PC-3 (cell line): Measurements from ENCODE around the gene PTCD2. TPM values are rescaled to one million over a fixed set of nuclear protein-coding genes. Genes with fewer than 3 reads are reported as not detected.

ENCODE experiments used
- ATAC-seq: fragments of 200-7000 bp; cut with Tn5 transposase; 2 replicates; pipeline ENCODE4 v1.9.1; 2020; ENCODE audit warnings: mild to moderate bottlenecking, moderate library complexity
- BruUV-seq: library from RNA; stranded (reverse); fragments of 400-500 nt; replicated peaks from 2 replicates; lab custom pipeline; 2021; lab: Mats Ljungman, UMichigan
- CTCF ChIA-PET: fragments of 300-600 bp; sonication (Branson Sonifier 250); formaldehyde crosslinking; loops from one replicate; lab custom pipeline; 2022; ENCODE audit warnings: antibody characterized with exemption; lab: Charles Lee
- POLR2A ChIA-PET: fragments of 300-600 bp; sonication (Branson Sonifier 250); formaldehyde crosslinking; loops from one replicate; lab custom pipeline; 2022; ENCODE audit warnings: antibody characterized with exemption; ENCODE audit not compliant: unreplicated experiment; lab: Charles Lee
- DNase-seq: peaks from one replicate; pipeline ENCODE4 v3.0.0-alpha.2; 2015
- H2AFZ ChIP-seq: fragments of 300-600 bp; sonication (generic); 2 replicates; pipeline ENCODE4 v1.6.0; 2016; ENCODE audit warnings: antibody characterized with exemption, low read length
- H3F3A ChIP-seq: fragments of 300-600 bp; sonication (generic); one replicate; pipeline ENCODE4 v1.6.0; 2017; ENCODE audit warnings: antibody characterized with exemption, low read length, control low read depth, mild to moderate bottlenecking; ENCODE audit not compliant: unreplicated experiment
- H3K27ac ChIP-seq: fragments of 300-600 bp; sonication (generic); 2 replicates; pipeline ENCODE4 v1.5.1; 2016; ENCODE audit warnings: mild to moderate bottlenecking, low read length
- H3K27me3 ChIP-seq: fragments of 300-600 bp; sonication (generic); 2 replicates; pipeline ENCODE4 v1.6.1; 2016; ENCODE audit warnings: low read length, mixed read lengths
- H3K36me3 ChIP-seq: fragments of 300-600 bp; sonication (generic); 2 replicates; pipeline ENCODE4 v1.6.1; 2016; ENCODE audit warnings: low read depth, mixed run types, low read length, mixed read lengths
- H3K4me1 ChIP-seq: fragments of 300-600 bp; sonication (generic); 2 replicates; pipeline ENCODE4 v1.5.1; 2016; ENCODE audit warnings: low read length; ENCODE audit not compliant: insufficient read depth
- H3K4me2 ChIP-seq: fragments of 300-600 bp; sonication (generic); 2 replicates; pipeline ENCODE4 v1.6.0; 2016; ENCODE audit warnings: low read length
- H3K4me3 ChIP-seq: fragments of 300-600 bp; sonication (generic); 2 replicates; pipeline ENCODE4 v1.5.1; 2016; ENCODE audit warnings: mild to moderate bottlenecking, low read length, mixed read lengths
- H3K79me2 ChIP-seq: fragments of 300-600 bp; sonication (generic); 2 replicates; pipeline ENCODE4 v1.6.1; 2017; ENCODE audit warnings: low read length, mixed read lengths
- H3K9ac ChIP-seq: fragments of 300-600 bp; sonication (generic); 2 replicates; pipeline ENCODE4 v1.6.0; 2016; ENCODE audit warnings: mild to moderate bottlenecking, low read length
- H3K9me2 ChIP-seq: fragments of 300-600 bp; sonication (generic); replicated peaks from 2 replicates; pipeline ENCODE4 v1.6.1; 2016; ENCODE audit warnings: mixed run types, low read length, mixed read lengths
- H3K9me3 ChIP-seq: fragments of 300-600 bp; sonication (generic); 2 replicates; pipeline ENCODE4 v1.6.1; 2016; ENCODE audit warnings: low read length, mixed read lengths
- H4K20me1 ChIP-seq: fragments of 300-600 bp; sonication (generic); 2 replicates; pipeline ENCODE4 v1.6.1; 2016; ENCODE audit warnings: low read length, mixed read lengths
- CTCF ChIP-seq: fragments of 300-600 bp; sonication (generic); conservative IDR thresholded peaks from 2 replicates; pipeline ENCODE4 v1.5.1; 2017; ENCODE audit warnings: antibody characterized with exemption, low read depth, mild to moderate bottlenecking, low read length
- EZH2 ChIP-seq: fragments of 300-600 bp; sonication (generic); IDR thresholded peaks from one replicate; pipeline ENCODE4 v1.6.1; 2017; ENCODE audit warnings: antibody characterized with exemption, mild to moderate bottlenecking, low read length; ENCODE audit not compliant: unreplicated experiment
- EZH2phosphoT487 ChIP-seq: fragments of 300-600 bp; sonication (generic); IDR thresholded peaks from 2 replicates; pipeline ENCODE4 v1.6.1; 2018; ENCODE audit warnings: mild to moderate bottlenecking, antibody characterized with exemption, low read length, borderline replicate concordance
- intact Hi-C: fragments of 100-400 bp; cut with micrococcal nuclease; formaldehyde crosslinking; loops from 2 replicates; pipeline ENCODE4 v1.9.0; 2023
- total RNA-seq: library from RNA; depleted of rRNA; stranded (reverse); fragments of >200 nt; gene quantifications from 2 replicates; pipeline ENCODE4 v1.2.3, GENCODE V29; 2014

PTCD2 gene
- total RNA-seq, 1 experiment from 2014 or later = 3.4 TPM

GRCh38 chr5:72285424-72285821 lies 34.8 kb upstream of the PTCD2 start:
- no peaks in the 10 kb centered on the region for H3K9me2 ChIP-seq
- H3K4me3 ChIP-seq = no peak overlapping the region
- no peaks in the 10 kb centered on the region for H3K36me3 ChIP-seq
- ChIA-PET POLR2A (no interaction called here), CTCF (no interaction called here)
- no peaks in the 10 kb centered on the region for H3K79me2 ChIP-seq
- no TSS peak for BruUV-seq
- H3K4me1 ChIP-seq = no peaks in the 10 kb centered on the region
- ATAC-seq = no peak
- H3K27me3 ChIP-seq = no peaks in the 10 kb centered on the region
- no peak overlapping the region for H3K4me2 ChIP-seq
- intact Hi-C loops = no loop called here
- H2AFZ ChIP-seq = no peak overlapping the region
- no peaks in the 10 kb centered on the region for H3K9me3 ChIP-seq
- H4K20me1 ChIP-seq = no peaks in the 10 kb centered on the region
- no peak overlapping the region for H3K9ac ChIP-seq
- TF ChIP-seq EZH2 (no peak), EZH2phosphoT487 (no peak), CTCF (no peak)
- H3K27ac ChIP-seq = no peak overlapping the region
- no peaks in the 10 kb centered on the region for H3F3A ChIP-seq
- DNase-seq = no peak

DNA sequence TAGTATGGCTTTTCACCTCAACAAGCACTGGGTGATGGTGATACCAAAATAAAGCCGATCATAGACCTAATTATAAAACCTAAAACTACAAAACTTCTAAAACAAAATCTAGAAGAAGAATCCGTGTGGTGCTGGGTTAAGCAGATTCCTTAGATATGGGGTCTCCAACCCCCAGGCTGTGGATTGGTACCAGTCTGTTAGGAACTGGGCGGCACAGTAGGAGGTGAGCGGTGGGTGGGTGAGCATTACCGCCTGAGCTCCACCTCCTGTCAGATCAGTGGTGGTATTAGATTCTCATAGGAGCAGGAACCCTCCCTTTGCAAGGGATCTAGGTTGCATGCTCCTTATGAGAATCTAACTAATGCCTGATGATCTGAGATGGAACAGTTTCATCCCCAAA lies 33.4 kb upstream of the PTCD2 start:
- no TSS peak for BruUV-seq
- Histone ChIP-seq H2AFZ (no peak overlapping the region), H3K4me1 (no peaks in the 10 kb centered on the region), H3K9me3 (no peaks in the 10 kb centered on the region), H3K9ac (no peak overlapping the region), H3K4me3 (no peak overlapping the region), H3K9me2 (no peaks in the 10 kb centered on the region), H3K4me2 (no peak overlapping the region), H3K27ac (no peak overlapping the region), H4K20me1 (no peaks in the 10 kb centered on the region), H3K27me3 (no peaks in the 10 kb centered on the region), H3K79me2 (no peaks in the 10 kb centered on the region), H3K36me3 (peaks cover 4% of the 10 kb centered on the region; the same call in 1 of the 2 replicates), H3F3A (no peaks in the 10 kb centered on the region)
- ATAC-seq (no peak), DNase-seq (no peak)
- intact Hi-C loops = no loop called here
- ChIA-PET POLR2A (no interaction called here), CTCF (no interaction called here)
- TF ChIP-seq EZH2 (no peak), EZH2phosphoT487 (no peak), CTCF (no peak)

- no peak for ATAC-seq
- Histone ChIP-seq H4K20me1 (no peaks in the 10 kb centered on the region), H3F3A (no peaks in the 10 kb centered on the region), H3K27ac (no peak overlapping the region), H2AFZ (no peak overlapping the region), H3K4me2 (no peak overlapping the region), H3K36me3 (peaks cover 4% of the 10 kb centered on the region; the same call in 1 of the 2 replicates), H3K9me3 (no peaks in the 10 kb centered on the region), H3K79me2 (no peaks in the 10 kb centered on the region), H3K9me2 (no peaks in the 10 kb centered on the region), H3K4me3 (no peak overlapping the region), H3K27me3 (no peaks in the 10 kb centered on the region), H3K4me1 (no peaks in the 10 kb centered on the region), H3K9ac (no peak overlapping the region)
- ChIA-PET CTCF (interaction anchor here (0.9 kb wide), 1 partner anchor 40 kb away, joined by 5 read pairs; no protein-coding TSS in a partner anchor), POLR2A (no interaction called here)
- TF ChIP-seq EZH2 (no peak), CTCF (no peak), EZH2phosphoT487 (no peak)
- DNase-seq = no peak
- BruUV-seq = no TSS peak
- intact Hi-C loops = no loop called here
These were observed 31.2 kb upstream of the PTCD2 start for GRCh38 chr5:72288924-72289323.
